CD4-positive, CD25-positive, alpha-beta regulatory T cell (primary cell): Measurements from ENCODE around the gene BBS2. TPM values are rescaled to one million over a fixed set of nuclear protein-coding genes. Genes with fewer than 3 reads are reported as not detected.
A peak's percentile ranks its signal among the peaks of the same experiment; 100 is the strongest.

Experiments used
- ATAC-seq, 2 donors: fragments of 150-1000 bp; cut with Tn5 transposase; one replicate each; pipeline ENCODE4 v1.10.0; 2021; ENCODE audit warnings: low read depth in 2 of 2, moderate number of reproducible peaks in 2 of 2, moderate library complexity in 1 of 2
- DNase-seq, 3 donors: peaks; one replicate each; pipeline versions ENCODE4 v3.0.0 to v3.0.0-alpha.2; 2012 to 2022; ENCODE audit warnings: mixed read lengths in 1 of 3
- H3K27ac ChIP-seq: one replicate; pipeline ENCODE4 v1.7.0; 2013; ENCODE audit warnings: mild to moderate bottlenecking, low read length; ENCODE audit not compliant: insufficient read depth, poor library complexity, severe bottlenecking
- H3K27me3 ChIP-seq: one replicate; pipeline ENCODE4 v1.7.0; 2013; ENCODE audit warnings: low read length; ENCODE audit not compliant: control insufficient read depth, insufficient read depth
- H3K36me3 ChIP-seq: one replicate; pipeline ENCODE4 v1.7.0; 2013; ENCODE audit warnings: mild to moderate bottlenecking, low read length, moderate library complexity; ENCODE audit not compliant: control insufficient read depth, insufficient read depth
- H3K4me1 ChIP-seq: 2 replicates; pipeline ENCODE4 v1.7.0; 2013; ENCODE audit warnings: mild to moderate bottlenecking, low read length; ENCODE audit not compliant: insufficient read depth, control insufficient read depth, poor library complexity, severe bottlenecking
- H3K4me3 ChIP-seq: one replicate; pipeline ENCODE4 v1.7.0; 2013; ENCODE audit warnings: low read depth, mild to moderate bottlenecking, low read length, moderate library complexity
- H3K9me3 ChIP-seq, 2 experiments: 1 replicate in 1 of 2; 2 replicates in 1 of 2; pipeline ENCODE4 v1.7.0; 2013; ENCODE audit warnings: low read length in 2 of 2, mild to moderate bottlenecking in 1 of 2, moderate library complexity in 1 of 2; ENCODE audit not compliant: control insufficient read depth in 2 of 2
- H3K27ac Mint-ChIP-seq, 3 donors: one replicate each; pipeline ENCODE4 v1.8.0; 2020 to 2022; ENCODE audit warnings: mild to moderate bottlenecking in 3 of 3, mixed read lengths in 3 of 3, moderate library complexity in 2 of 3
- H3K27me3 Mint-ChIP-seq: one replicate; pipeline ENCODE4 v1.8.0; 2022; ENCODE audit warnings: mild to moderate bottlenecking, mixed read lengths
- H3K36me3 Mint-ChIP-seq: one replicate; pipeline ENCODE4 v1.8.0; 2020; ENCODE audit warnings: mixed read lengths
- H3K4me1 Mint-ChIP-seq, 4 donors: one replicate each; pipeline ENCODE4 v1.8.0; 2020 to 2022; ENCODE audit warnings: mixed read lengths in 4 of 4, mild to moderate bottlenecking in 1 of 4
- H3K4me3 Mint-ChIP-seq, 4 donors: one replicate each; pipeline ENCODE4 v1.8.0; 2020 to 2022; ENCODE audit warnings: mild to moderate bottlenecking in 4 of 4, mixed read lengths in 4 of 4, moderate library complexity in 3 of 4
- H3K9me3 Mint-ChIP-seq, 7 donors: one replicate each; pipeline ENCODE4 v1.8.0; 2020 to 2022; ENCODE audit warnings: mixed read lengths in 7 of 7, mild to moderate bottlenecking in 3 of 7, moderate library complexity in 2 of 7
- polyA plus RNA-seq, 4 donors: library from polyadenylated mRNA; unstranded; fragments of 300-500 nt; fragmentation: Illumina TruSeq; gene quantifications; one replicate each; pipeline ENCODE4 v1.2.3, GENCODE V29; 2021
- total RNA-seq: library from RNA; stranded (reverse); gene quantifications from one replicate; pipeline ENCODE4 v1.2.3, GENCODE V29; 2022

Gene BBS2
- total and polyA plus RNA-seq, 5 donors from 2014 or later, result 24.8 to 46.5 (median 37.0) TPM

DNA sequence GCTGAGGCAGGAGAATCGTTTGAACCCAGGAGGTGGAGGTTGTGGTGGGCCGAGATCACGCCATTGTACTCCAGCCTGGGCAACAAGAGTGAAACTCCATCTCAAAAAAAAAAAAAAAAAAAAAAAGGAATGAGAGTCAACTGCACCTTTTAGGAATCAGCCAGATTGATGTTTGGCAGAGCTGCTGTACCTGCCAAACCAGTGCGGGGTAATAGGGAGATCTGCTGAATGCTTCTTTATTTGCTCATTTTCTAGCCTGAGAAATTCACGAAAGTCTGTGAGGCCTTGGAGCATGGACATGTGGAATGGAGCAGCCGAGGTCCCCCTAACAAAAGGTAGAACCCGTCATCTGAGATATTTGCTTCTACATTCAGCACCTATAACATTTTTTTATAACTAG lies 50.1 kb downstream of the BBS2 start:
- no peaks in the 10 kb centered on the region for H3K4me1 ChIP-seq
- H3K9me3 ChIP-seq, result no peaks in the 10 kb centered on the region
- peaks cover 0 to 4% (median 0%) of the 10 kb centered on the region in 4 donors for H3K4me1 Mint-ChIP-seq
- H3K36me3 Mint-ChIP-seq, result peaks cover 42% of the 10 kb centered on the region
- no peaks in the 10 kb centered on the region for H3K27me3 ChIP-seq
- no peaks in the 10 kb centered on the region for H3K9me3 Mint-ChIP-seq
- H3K27ac ChIP-seq, result no peak overlapping the region
- ATAC-seq (no peak), DNase-seq (no peak)
- no peak overlapping the region for H3K27ac Mint-ChIP-seq
- H3K4me3 ChIP-seq, result no peak overlapping the region
- H3K4me3 Mint-ChIP-seq, result no peak overlapping the region
- H3K36me3 ChIP-seq, result peaks cover 91% of the 10 kb centered on the region
- no peaks in the 10 kb centered on the region for H3K27me3 Mint-ChIP-seq

DNA sequence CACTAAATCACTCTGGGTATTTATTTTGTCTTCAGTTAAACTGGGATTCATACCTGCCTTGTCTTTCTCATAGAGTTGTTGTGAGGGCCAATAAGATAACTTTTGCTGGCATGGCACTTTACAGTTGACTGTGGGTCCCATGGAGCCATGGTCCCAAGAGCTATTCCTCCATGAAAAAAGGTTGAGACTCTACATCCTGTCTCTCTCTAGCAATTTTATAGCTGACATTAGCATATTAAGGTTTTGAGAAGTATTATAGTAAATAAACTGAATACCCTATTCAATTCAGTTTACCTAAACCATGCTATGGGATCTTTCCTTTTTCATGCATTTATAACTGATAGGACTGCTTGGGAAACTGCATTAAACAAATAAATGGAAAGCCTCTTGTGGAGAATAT lies 51.0 kb downstream of the BBS2 start:
- ATAC-seq (no peak), DNase-seq (no peak)
- Histone ChIP-seq H3K4me3 (no peak overlapping the region), H3K27ac (no peak overlapping the region), H3K9me3 (no peaks in the 10 kb centered on the region), H3K36me3 (peaks cover 92% of the 10 kb centered on the region), H3K4me1 (no peaks in the 10 kb centered on the region), H3K27me3 (no peaks in the 10 kb centered on the region)
- no peaks in the 10 kb centered on the region for H3K27me3 Mint-ChIP-seq
- no peaks in the 10 kb centered on the region for H3K9me3 Mint-ChIP-seq
- H3K4me1 Mint-ChIP-seq, result peaks cover 0 to 4% (median 0%) of the 10 kb centered on the region in 4 donors
- H3K36me3 Mint-ChIP-seq, result peaks cover 49% of the 10 kb centered on the region
- H3K27ac Mint-ChIP-seq, result peak overlapping the region in 2 of 3 donors; percentile 29 to 44
- H3K4me3 Mint-ChIP-seq, result no peak overlapping the region

DNA sequence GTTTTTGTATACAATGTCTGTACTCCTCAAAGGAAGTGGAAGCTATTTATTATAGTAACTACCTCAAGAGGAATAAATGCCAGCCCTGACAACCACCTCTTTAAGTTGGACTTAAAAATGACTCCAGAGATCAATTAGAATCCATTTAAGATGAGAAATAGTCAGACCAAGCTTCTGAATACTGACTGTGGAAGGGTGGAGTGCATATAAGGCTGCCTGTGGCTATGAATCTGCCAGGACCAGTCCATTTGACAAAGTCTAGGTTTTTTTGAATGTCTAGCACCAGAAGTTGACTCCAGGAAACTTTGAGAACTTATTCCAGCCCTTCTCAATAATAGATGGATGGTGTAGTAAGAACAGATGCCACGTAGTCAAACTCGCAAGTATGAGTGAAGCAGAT lies 53.5 kb downstream of the BBS2 start:
- peaks cover 64% of the 10 kb centered on the region for H3K36me3 Mint-ChIP-seq

DNA sequence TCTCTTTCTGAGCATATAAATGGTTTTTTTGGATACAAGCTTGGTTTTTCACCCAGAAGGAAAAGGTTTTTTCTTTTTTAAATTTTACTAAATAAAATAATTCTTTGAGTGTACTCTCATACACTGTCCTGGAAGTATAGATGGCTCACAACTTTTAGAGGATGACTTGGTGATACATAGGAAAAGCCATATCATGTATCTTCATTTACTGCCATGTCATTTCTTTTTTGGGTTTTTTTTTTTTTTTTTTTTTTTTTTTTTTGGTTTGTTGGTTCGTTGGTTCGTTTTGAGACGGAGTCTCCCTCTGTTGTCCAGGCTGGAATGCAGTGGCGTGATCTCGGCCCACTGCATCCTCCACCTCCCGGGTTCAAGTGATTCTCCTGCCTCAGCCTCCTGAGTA lies 56.7 kb downstream of the BBS2 start:
- H3K4me1 Mint-ChIP-seq, result peaks cover 0 to 14% (median 4%) of the 10 kb centered on the region in 4 donors
- Histone ChIP-seq H3K9me3 (no peaks in the 10 kb centered on the region), H3K4me1 (no peaks in the 10 kb centered on the region), H3K27me3 (no peaks in the 10 kb centered on the region), H3K4me3 (no peak overlapping the region), H3K36me3 (peaks cover 86% of the 10 kb centered on the region), H3K27ac (no peak overlapping the region)
- no peak for ATAC-seq
- no peak overlapping the region for H3K27ac Mint-ChIP-seq
- peaks cover 55% of the 10 kb centered on the region for H3K36me3 Mint-ChIP-seq
- no peak for DNase-seq
- no peak overlapping the region for H3K4me3 Mint-ChIP-seq
- no peaks in the 10 kb centered on the region for H3K27me3 Mint-ChIP-seq
- H3K9me3 Mint-ChIP-seq, result no peaks in the 10 kb centered on the region

More for the DNA sequence above, 53.5 kb downstream of the BBS2 start:
- ATAC-seq (no peak), DNase-seq (no peak)
- no peak overlapping the region for H3K27ac ChIP-seq
- H3K36me3 ChIP-seq, result peaks cover 86% of the 10 kb centered on the region
- no peaks in the 10 kb centered on the region for H3K9me3 Mint-ChIP-seq
- no peak overlapping the region for H3K4me3 Mint-ChIP-seq
- H3K4me1 Mint-ChIP-seq, result peaks cover 0 to 6% (median 2%) of the 10 kb centered on the region in 4 donors
- no peaks in the 10 kb centered on the region for H3K27me3 Mint-ChIP-seq
- no peaks in the 10 kb centered on the region for H3K9me3 ChIP-seq
- H3K27ac Mint-ChIP-seq, result no peak overlapping the region
- no peaks in the 10 kb centered on the region for H3K4me1 ChIP-seq
- H3K4me3 ChIP-seq, result no peak overlapping the region
- H3K27me3 ChIP-seq, result no peaks in the 10 kb centered on the region

DNA sequence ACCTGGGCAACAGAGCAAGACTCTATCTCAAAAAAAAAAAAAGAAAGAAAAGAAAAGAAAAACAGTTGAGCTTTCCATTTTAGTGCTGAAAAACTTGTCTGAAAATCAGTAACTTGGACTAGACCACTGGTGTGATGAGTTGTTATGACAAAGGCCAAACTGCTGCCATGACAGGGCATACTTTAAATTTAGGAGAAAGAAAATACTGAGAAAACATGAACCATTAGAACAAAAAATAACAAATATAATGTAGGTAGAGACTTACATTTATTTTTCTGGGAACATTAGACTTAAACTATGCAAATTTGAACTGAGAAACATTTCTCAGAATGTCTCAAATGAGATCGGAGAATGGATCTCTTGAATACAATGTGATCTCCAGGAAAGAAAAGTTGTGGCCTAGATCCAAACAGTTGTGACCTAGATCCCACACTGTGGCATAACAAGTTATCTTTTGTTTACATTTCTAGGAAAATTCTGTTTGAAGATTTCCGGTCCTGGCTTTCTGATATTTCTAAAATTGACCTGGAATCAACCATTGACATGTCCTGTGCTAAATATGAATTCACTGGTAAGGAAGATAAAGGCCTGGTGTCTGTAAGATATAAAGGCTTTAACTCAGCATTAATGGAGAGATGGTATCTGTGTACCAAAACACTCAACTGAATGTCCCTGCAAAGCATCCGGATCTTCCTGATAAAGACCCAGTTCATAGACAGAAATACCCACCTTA lies 57.6 kb downstream of the BBS2 start:
- Mint-ChIP-seq H3K27ac (peak overlapping the region in 1 of 3 donors; percentile 10), H3K36me3 (peaks cover 61% of the 10 kb centered on the region), H3K4me3 (no peak overlapping the region), H3K27me3 (no peaks in the 10 kb centered on the region), H3K4me1 (peaks cover 0 to 18% (median 8%) of the 10 kb centered on the region in 4 donors), H3K9me3 (no peaks in the 10 kb centered on the region)
- DNase-seq (no peak), ATAC-seq (no peak)
- Histone ChIP-seq H3K4me3 (no peak overlapping the region), H3K27ac (no peak overlapping the region), H3K27me3 (no peaks in the 10 kb centered on the region), H3K4me1 (no peaks in the 10 kb centered on the region), H3K9me3 (no peaks in the 10 kb centered on the region), H3K36me3 (peaks cover 87% of the 10 kb centered on the region)

DNA sequence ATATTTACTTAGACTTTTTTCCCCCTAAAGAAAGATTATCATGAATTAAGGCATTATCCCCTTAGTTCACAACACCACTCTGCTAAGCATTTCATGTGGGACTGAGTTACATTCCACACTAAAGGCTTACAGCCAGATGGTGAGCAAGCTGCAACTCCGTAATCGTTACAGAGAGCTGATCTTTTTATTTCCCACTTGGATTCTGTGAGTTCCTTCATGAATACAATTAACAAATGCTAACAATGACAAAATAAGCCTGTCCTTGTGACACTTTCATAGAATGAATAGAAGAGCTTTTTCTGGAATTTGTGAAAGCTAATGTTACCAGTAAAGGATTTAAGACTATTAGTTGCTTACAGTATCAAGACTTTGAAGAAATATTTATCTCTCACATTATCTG lies 59.7 kb downstream of the BBS2 start:
- H3K36me3 Mint-ChIP-seq, result peaks cover 66% of the 10 kb centered on the region
- H3K27me3 Mint-ChIP-seq, result no peaks in the 10 kb centered on the region
- no peaks in the 10 kb centered on the region for H3K9me3 Mint-ChIP-seq
- H3K27ac ChIP-seq, result no peak overlapping the region
- peaks cover 86% of the 10 kb centered on the region for H3K36me3 ChIP-seq
- no peak overlapping the region for H3K4me3 ChIP-seq
- no peak for ATAC-seq
- no peak overlapping the region for H3K4me3 Mint-ChIP-seq
- no peaks in the 10 kb centered on the region for H3K4me1 ChIP-seq
- DNase-seq, result no peak
- H3K9me3 ChIP-seq, result no peaks in the 10 kb centered on the region
- no peaks in the 10 kb centered on the region for H3K27me3 ChIP-seq
- H3K4me1 Mint-ChIP-seq, result peaks cover 8 to 32% (median 23%) of the 10 kb centered on the region in 4 donors
- no peak overlapping the region for H3K27ac Mint-ChIP-seq

DNA sequence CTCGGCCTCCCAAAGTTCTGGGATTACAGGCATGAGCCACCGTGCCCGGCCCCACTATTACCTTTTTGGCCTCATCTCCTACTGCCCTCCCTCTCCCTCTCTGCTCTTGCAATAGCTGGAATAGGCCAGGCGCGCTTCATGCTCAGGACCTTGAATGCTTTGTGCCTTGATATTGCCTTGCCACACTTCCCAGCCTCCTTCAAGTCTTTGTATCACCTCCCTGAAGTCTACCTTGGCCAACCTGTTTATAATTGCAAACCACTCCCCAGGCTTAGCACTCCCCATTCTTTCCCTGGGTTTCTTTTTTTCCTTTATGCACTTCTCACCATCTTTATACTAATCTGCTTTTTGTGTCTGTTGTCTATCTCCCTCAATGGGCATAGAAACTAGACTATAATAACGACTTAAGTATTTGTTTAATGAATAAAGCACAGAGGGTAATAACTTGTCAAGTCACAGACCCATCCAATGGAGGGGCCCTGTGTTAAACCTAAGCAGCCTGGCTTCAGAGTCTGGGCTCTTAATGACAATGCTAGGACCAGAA lies 61.8 kb downstream of the BBS2 start:
- Histone ChIP-seq H3K9me3 (no peaks in the 10 kb centered on the region), H3K4me3 (no peak overlapping the region), H3K4me1 (peaks cover 7% of the 10 kb centered on the region), H3K27ac (no peak overlapping the region), H3K27me3 (no peaks in the 10 kb centered on the region), H3K36me3 (peaks cover 81% of the 10 kb centered on the region)
- H3K4me3 Mint-ChIP-seq, result peak overlapping the region in 1 of 4 donors; percentile 7
- DNase-seq (no peak), ATAC-seq (no peak)
- no peak overlapping the region for H3K27ac Mint-ChIP-seq
- H3K4me1 Mint-ChIP-seq, result peaks cover 16 to 37% (median 29%) of the 10 kb centered on the region in 4 donors
- H3K36me3 Mint-ChIP-seq, result peaks cover 58% of the 10 kb centered on the region
- no peaks in the 10 kb centered on the region for H3K9me3 Mint-ChIP-seq
- no peaks in the 10 kb centered on the region for H3K27me3 Mint-ChIP-seq
